Epithelial cell of esophagus (primary cell): ENCODE data around the gene MGAT5B.

Source experiments
- DNase-seq: peaks from one replicate; pipeline ENCODE4 v3.0.0; 2010; ENCODE audit warnings: low read depth
- H3K4me3 ChIP-seq: 2 replicates; pipeline ENCODE4 v1.5.1; 2011; ENCODE audit warnings: mild to moderate bottlenecking, low read length, control low read depth
- TF ChIP-seq, protein P1 (sequence below): IDR thresholded peaks from 2 replicates; pipeline ENCODE4 v1.5.1; 2011; ENCODE audit warnings: low read depth, mild to moderate bottlenecking, low read length, control low read depth, inconsistent platforms; ENCODE audit not compliant: insufficient read depth; ENCODE audit errors: missing control alignments

MGAT5B gene

DNA sequence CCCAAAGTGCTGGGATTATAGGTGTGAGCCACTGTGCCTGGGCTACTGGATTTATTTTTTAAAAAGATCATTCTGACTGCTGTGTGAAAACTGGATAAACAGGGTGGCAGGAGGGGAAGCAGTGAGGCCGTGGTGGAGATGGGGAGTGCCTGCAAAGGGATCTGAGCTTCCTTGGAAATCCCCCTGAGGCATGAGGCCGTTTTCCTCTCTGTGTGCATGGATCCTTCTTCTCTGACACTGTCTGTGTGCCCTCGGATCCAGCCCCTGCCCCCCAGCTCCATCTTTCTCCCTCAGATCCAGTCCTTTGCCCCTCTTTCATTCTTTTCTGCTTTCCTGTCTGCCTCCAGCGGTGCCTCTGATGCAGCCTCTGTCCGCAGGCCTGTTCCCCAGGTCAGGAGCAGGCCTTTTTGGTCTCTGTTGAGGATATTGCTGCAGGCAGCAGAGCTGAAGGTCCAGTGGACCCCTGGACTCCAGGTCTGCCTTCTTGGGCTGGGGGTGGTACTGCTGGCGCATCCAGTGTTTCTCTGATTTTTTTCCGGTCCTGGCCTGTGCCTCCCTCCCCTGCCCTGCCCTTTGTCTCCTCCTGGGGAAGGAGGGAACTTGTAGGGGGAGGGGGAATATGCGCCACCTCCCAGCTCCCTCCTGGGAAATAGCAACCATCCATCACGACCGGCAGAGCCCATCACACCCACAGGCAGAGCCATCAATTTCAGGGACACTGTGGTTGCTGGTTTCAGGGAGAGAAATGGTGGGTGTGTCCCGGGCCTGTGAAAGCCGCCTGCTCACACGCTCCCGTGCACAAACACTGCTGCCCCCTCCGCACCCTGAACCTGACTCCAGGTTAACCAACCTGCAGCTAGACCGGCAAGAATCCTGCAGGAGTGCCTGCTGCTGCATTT is 17.0 kb downstream of the MGAT5B start:
- no peak for DNase-seq
- no peak overlapping the region for H3K4me3 ChIP-seq
- TF ChIP-seq, protein P1, sequence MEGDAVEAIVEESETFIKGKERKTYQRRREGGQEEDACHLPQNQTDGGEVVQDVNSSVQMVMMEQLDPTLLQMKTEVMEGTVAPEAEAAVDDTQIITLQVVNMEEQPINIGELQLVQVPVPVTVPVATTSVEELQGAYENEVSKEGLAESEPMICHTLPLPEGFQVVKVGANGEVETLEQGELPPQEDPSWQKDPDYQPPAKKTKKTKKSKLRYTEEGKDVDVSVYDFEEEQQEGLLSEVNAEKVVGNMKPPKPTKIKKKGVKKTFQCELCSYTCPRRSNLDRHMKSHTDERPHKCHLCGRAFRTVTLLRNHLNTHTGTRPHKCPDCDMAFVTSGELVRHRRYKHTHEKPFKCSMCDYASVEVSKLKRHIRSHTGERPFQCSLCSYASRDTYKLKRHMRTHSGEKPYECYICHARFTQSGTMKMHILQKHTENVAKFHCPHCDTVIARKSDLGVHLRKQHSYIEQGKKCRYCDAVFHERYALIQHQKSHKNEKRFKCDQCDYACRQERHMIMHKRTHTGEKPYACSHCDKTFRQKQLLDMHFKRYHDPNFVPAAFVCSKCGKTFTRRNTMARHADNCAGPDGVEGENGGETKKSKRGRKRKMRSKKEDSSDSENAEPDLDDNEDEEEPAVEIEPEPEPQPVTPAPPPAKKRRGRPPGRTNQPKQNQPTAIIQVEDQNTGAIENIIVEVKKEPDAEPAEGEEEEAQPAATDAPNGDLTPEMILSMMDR = no peak

DNA sequence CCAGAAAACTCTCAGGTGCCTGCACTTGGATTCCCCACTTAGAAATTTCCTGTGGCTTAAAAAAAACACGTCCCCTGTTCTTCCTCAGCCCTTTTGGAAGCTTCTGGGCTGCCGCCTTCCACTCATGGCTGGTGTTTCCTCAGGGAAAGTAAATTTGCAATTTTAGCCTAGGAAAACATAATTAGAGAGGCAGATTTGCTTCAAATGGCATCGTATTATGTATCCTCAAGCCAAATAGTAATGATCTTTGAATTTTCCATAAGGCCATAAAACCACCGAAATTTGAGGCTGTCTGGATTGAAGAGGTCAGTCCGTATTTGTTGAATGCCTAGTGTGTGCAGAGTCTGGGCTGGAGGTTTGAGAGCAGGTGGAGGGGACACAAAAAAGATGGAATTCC is 17.7 kb downstream of the MGAT5B start:
- DNase-seq = no peak
- TF ChIP-seq, protein P1 = no peak
- no peak overlapping the region for H3K4me3 ChIP-seq

DNA sequence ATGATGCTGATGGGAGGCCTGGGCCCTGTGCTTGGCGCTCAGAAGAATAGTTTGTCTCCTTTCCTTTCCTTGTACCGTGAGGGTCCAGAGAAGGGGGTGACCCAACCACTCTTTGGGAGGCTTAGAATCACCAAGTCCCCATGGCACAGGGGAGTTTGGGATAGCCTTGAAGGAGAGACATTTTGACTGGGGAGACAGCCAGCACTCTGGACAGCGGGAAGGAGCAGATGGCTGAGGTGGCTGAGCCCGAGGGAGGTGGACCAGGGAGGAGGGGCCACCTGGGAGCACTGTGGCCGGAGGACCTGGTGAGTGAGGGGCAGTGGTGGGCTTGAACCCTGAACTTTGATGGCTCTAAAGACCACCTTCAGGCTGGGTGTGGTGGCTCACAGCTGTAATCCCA is 18.2 kb downstream of the MGAT5B start:
- no peak overlapping the region for H3K4me3 ChIP-seq
- TF ChIP-seq, protein P1 = no peak
- DNase-seq = no peak

DNA sequence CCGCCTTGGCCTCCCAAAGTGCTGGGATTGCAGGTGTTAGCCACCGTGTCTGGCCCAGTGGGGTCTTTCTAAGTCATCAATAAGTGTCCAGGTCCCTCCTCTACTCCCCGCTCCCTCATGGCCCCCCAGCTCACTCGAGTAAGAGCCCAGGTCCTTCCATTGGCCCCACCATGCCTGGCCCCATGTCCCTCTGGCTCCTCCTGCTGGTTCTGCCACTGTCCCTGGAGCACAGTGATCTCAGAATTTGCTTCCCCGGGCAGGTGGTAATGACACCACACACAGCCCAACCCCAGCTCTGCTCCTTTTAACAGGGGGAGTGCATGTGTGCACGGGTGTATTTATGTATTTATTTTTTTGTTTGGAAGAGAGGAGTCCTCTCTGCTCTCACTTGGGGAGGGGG is 19.6 kb downstream of the MGAT5B start:
- no peak for DNase-seq
- TF ChIP-seq, protein P1 = no peak
- H3K4me3 ChIP-seq = no peak overlapping the region

DNA sequence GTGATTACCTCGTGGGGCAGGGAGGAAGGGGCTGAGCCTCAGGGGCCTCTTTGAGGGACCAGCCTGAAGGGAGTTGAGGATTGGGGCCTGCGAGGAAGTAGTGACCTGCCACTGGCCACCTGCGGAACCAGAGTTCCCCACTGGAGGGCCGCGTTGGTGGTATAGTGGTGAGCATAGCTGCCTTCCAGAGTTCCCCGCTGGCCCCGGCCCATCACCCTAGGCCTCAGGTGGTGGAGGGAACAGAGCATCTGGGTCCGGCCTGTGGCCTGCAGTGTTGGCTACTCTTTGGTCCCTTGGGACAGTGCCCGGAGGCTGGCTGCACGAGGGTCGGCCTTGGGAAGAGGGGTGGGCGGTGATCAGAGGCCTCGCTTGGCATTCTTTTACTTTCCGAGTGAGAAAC is 20.5 kb downstream of the MGAT5B start:
- no peak for DNase-seq
- TF ChIP-seq, protein P1 = no peak

DNA sequence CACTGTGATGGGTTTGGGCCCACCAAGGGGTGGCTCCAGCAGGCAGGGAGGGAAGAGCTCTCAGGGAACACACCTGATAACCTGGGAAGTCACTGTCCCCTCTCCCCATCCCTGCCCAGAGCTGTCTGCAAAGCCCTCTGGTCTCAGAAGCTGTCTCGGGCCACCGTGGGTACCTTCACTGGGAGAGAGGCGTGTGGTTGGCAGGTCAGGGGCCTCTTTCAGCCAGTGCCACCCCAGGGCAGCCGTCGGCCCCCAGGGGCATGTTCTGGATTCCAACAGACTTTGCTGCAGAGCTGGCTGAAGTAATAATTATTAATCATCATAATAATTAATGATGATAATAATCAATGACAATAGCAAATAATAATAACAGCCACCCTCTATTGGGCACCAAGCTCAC is 21.1 kb downstream of the MGAT5B start:
- no peak overlapping the region for H3K4me3 ChIP-seq
- no peak for DNase-seq
- TF ChIP-seq, protein P1 = no peak

More for the DNA sequence above, 20.5 kb downstream of the MGAT5B start:
- no peak overlapping the region for H3K4me3 ChIP-seq

DNA sequence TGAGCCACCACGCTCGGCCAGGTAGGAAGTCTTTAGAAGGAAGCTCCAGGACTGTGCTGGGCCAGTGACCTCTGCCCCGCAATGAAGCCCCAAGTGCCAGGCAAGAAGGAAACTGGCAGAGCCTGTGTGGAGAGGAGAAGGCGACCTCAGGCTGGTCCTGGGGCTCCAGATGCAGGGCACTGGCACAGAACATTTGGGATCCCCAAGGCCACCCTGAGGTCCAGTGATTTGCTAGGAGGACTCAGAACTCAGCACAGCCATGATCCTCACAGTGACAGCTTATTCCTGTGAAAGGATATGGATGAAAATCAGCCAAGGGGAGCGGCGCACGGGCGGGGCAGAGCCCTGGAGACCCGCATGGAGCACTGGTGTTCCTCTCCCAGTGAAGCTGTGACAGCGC is 24.1 kb downstream of the MGAT5B start:
- TF ChIP-seq, protein P1 = no peak

More for the DNA sequence above, 24.1 kb downstream of the MGAT5B start:
- no peak for DNase-seq
- H3K4me3 ChIP-seq = no peak overlapping the region
